HCT116 (cell line): ENCODE data around the gene CRYGC. TPM values are rescaled to one million over a fixed set of nuclear protein-coding genes. Genes with fewer than 3 reads are reported as not detected.

ENCODE experiments used
- total RNA-seq: library from RNA; stranded (reverse); gene quantifications from one replicate; pipeline ENCODE4 v1.2.1, GENCODE V29; 2021; ENCODE audit not compliant: unreplicated experiment

Gene CRYGC
- total RNA-seq, 1 experiment from 2014 or later: not detected

Other genes starting within 250 kb of the CRYGC start
- gene PLEKHM3, start 104.3 kb downstream of the CRYGC start, total RNA-seq: 6.3 TPM
- gene CRYGD, start 5.3 kb downstream of the CRYGC start, total RNA-seq: not detected
- gene CRYGB, start 16.3 kb upstream of the CRYGC start, total RNA-seq: not detected
- not detected for gene CRYGA, start 33.8 kb upstream of the CRYGC start, total RNA-seq
- not detected for gene C2orf80, start 60.2 kb upstream of the CRYGC start, total RNA-seq
- 91.2 TPM for gene IDH1, start 125.2 kb upstream of the CRYGC start, total RNA-seq
- 21.8 TPM for gene PIKFYVE, start 136.4 kb upstream of the CRYGC start, total RNA-seq